ENCODE results near the gene RCHY1. TPM values are rescaled to one million over a fixed set of nuclear protein-coding genes. Genes with fewer than 3 reads are reported as not detected.

The RCHY1 gene
- total RNA-seq, 1 experiment from 2014 or later = 33.4 TPM

DNA sequence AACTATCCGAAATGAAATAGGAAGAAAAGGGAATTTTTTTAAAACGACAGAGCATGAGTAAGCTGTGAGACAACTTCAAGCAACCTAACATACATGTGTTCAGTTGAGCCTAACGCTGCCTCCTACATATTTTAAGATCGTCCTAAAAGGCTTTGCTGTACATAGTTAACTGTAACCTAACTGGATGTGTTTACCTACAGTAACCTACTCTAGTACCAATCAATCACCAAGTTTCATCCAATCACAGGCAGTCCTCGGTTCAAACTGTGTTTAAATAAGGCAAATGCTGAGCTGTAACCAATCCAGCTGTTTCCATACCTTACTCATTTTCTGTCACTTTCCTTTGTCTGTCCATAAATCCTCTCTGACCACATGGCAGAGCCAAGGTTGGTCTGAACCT, 17.1 kb downstream of the RCHY1 start (continued):
- TF ChIP-seq SP1 (IDR thresholded peaks at IDR 0.05; ENCODE audit: low read depth) (no peak), POLR2AphosphoS5 (IDR thresholded peaks at IDR 0.05; ENCODE audit: low read depth, low read length) (no peak), FOSL1 (IDR thresholded peaks at IDR 0.05; ENCODE audit: low read depth) (no peak), CBX3 (IDR thresholded peaks at IDR 0.05; ENCODE audit: low read depth) (no peak)
- TF ChIP-seq, protein P1, sequence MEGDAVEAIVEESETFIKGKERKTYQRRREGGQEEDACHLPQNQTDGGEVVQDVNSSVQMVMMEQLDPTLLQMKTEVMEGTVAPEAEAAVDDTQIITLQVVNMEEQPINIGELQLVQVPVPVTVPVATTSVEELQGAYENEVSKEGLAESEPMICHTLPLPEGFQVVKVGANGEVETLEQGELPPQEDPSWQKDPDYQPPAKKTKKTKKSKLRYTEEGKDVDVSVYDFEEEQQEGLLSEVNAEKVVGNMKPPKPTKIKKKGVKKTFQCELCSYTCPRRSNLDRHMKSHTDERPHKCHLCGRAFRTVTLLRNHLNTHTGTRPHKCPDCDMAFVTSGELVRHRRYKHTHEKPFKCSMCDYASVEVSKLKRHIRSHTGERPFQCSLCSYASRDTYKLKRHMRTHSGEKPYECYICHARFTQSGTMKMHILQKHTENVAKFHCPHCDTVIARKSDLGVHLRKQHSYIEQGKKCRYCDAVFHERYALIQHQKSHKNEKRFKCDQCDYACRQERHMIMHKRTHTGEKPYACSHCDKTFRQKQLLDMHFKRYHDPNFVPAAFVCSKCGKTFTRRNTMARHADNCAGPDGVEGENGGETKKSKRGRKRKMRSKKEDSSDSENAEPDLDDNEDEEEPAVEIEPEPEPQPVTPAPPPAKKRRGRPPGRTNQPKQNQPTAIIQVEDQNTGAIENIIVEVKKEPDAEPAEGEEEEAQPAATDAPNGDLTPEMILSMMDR (IDR thresholded peaks at IDR 0.05 in 2 of 3, conservative IDR thresholded peaks at IDR 0.05 in 1 of 3; ENCODE audit: borderline replicate concordance in 1 of 3, insufficient read depth in 1 of 3, low read depth in 2 of 3, low read length in 2 of 3) = no peak
- TF ChIP-seq, protein P2, sequence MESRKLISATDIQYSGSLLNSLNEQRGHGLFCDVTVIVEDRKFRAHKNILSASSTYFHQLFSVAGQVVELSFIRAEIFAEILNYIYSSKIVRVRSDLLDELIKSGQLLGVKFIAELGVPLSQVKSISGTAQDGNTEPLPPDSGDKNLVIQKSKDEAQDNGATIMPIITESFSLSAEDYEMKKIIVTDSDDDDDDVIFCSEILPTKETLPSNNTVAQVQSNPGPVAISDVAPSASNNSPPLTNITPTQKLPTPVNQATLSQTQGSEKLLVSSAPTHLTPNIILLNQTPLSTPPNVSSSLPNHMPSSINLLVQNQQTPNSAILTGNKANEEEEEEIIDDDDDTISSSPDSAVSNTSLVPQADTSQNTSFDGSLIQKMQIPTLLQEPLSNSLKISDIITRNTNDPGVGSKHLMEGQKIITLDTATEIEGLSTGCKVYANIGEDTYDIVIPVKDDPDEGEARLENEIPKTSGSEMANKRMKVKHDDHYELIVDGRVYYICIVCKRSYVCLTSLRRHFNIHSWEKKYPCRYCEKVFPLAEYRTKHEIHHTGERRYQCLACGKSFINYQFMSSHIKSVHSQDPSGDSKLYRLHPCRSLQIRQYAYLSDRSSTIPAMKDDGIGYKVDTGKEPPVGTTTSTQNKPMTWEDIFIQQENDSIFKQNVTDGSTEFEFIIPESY (IDR thresholded peaks at IDR 0.05; ENCODE audit: extremely low read depth, insufficient replicate concordance, low read length) = no peak

DNA sequence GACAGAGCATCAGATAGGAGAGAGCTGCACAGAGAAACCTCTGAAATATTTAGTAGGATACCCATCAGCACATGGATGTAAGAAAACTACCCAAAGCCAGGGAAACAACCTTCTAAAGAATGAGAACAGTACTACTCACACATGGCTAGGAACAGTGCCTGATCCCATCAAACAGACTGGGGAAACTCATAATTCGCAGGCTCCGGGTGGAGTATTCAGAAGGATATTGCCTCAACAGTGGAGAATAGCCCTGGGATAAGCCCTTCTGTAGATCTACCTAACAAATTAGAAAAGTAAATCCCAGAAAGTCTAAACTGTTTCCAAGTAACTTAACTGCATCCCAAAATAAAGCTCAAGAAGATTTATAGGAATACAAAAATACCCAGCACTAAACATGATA, 17.8 kb downstream of the RCHY1 start:
- POLR2A ChIA-PET = no interaction called here
- H3K79me2 ChIP-seq (ENCODE audit: insufficient read depth, low read length) = peaks cover 81% of the 10 kb centered on the region
- H3K9ac ChIP-seq (ENCODE audit: low read length) = no peak overlapping the region
- H3K4me3 ChIP-seq (replicated peaks in 1 of 2; ENCODE audit: low read depth in 1 of 2, low read length in 2 of 2) = no peak overlapping the region
- intact Hi-C loops (cut with micrococcal nuclease) = no loop called here
- DNase-seq (ENCODE audit: low read depth, low spot score) (no peak), ATAC-seq (no peak)
- no TSS peak for BruUV-seq (replicated peaks)
- no peaks in the 10 kb centered on the region for H3K27me3 ChIP-seq (ENCODE audit: insufficient read depth, low read length)
- peaks cover 6 to 25% of the 10 kb centered on the region in 2 experiments; a peak in 3 of 4 replicates for H3K36me3 ChIP-seq (ENCODE audit: control insufficient read depth in 1 of 2, insufficient read depth in 2 of 2, low read length in 2 of 2)
- no peak overlapping the region for H3K4me2 ChIP-seq (ENCODE audit: low read length)
- H3K9me3 ChIP-seq (ENCODE audit: control insufficient read depth in 1 of 2, insufficient read depth in 1 of 2, low read depth in 1 of 2, low read length in 2 of 2) = no peaks in the 10 kb centered on the region
- no peak overlapping the region for H2AFZ ChIP-seq (ENCODE audit: low read depth, low read length, poor library complexity, severe bottlenecking)
- no peaks in the 10 kb centered on the region for H3K4me1 ChIP-seq (ENCODE audit: control insufficient read depth in 1 of 2, insufficient read depth in 2 of 2, low read length in 2 of 2)
- RAD21 ChIA-PET (ENCODE audit: low non-redundant PET in 1 of 2, low total read pairs in 2 of 2, uncharacterized antibody in 2 of 2, unreplicated experiment in 2 of 2) = no interaction called here
- H4K20me1 ChIP-seq (ENCODE audit: insufficient read depth) = no peaks in the 10 kb centered on the region
- CTCF ChIA-PET = no interaction called here
- no peaks in the 10 kb centered on the region for H3K9me2 ChIP-seq (ENCODE audit: insufficient read depth)
- TF ChIP-seq YY1 (IDR thresholded peaks at IDR 0.05; ENCODE audit: extremely low read depth, insufficient replicate concordance, low read depth, low read length) = no peak
- no peak for TF ChIP-seq ELF1 (IDR thresholded peaks at IDR 0.05; ENCODE audit: borderline replicate concordance, low read depth)
- TF ChIP-seq, protein P2 (IDR thresholded peaks at IDR 0.05; ENCODE audit: extremely low read depth, insufficient replicate concordance, low read length) = no peak
- no peak for TF ChIP-seq CBX3 (IDR thresholded peaks at IDR 0.05; ENCODE audit: low read depth)
- H3K27ac ChIP-seq (ENCODE audit: low read depth, low read length) = no peak overlapping the region

Data from HCT116 (cell line).